Measurements from ENCODE around the gene TMOD3. TPM values are rescaled to one million over a fixed set of nuclear protein-coding genes. Genes with fewer than 3 reads are reported as not detected.
A peak's percentile ranks its signal among the peaks of the same experiment; 100 is the strongest.

The TMOD3 gene
- total RNA-seq, 1 donor from 2014 or later = 37.4 TPM

DNA sequence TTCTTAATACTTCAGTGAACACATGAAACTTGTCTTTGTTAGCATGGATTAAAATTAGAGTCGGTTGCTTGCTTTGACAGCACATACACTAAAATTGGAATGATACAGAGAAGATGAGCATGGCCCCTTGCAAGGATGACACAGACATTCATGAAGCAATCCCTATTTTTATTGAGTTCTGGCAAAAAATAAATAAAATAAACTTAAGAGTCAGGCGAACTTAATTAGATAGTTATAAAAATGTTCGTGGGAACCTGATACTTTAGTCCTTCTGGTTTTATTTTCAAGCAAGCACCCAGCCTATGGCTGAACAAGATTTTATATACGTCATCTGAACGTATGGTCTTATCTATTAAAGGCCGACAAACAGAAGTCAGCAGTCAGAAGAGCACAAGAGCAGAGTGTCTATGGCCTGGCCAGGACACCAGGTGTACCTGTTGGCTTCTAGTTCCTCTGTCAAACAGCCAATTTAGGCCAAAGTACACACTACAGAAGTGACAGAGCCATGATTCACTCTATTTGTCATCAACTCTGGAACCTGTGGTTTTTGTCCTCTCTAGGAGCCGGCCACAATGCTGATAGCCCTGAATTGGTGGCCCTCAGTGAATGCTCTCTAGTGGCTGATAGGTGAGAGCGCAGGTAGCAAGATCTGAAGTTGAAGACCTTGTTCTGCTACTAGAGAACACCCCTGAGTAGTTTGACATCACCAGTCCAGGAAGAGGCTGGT lies 77.8 kb downstream of the TMOD3 start:
- peak; percentile 74 for DNase-seq (ENCODE audit: low spot score)

DNA sequence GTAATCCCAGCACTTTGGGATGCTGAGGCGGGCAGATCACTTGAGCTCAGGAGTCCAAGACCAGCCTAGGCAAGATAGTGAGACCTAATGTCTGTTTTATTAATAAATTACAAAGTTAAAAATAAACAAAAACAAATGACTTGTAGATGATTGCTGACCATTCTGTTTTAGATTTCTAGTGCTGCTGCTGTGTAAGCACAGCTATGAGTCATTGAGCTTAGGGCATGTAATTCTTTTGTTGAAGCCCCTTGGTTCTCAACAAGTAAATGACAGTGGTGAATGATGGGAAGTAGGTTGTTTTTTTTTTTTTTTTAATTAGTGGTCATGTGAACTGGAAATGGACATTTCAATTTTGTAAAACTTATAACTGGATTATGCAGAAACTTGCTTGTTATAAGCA lies 78.9 kb downstream of the TMOD3 start:
- DNase-seq (ENCODE audit: low spot score) = no peak

GRCh38 chr15:51909584-51909983 lies 80.1 kb downstream of the TMOD3 start:
- DNase-seq (ENCODE audit: low spot score) = no peak

GRCh38 chr15:51912528-51912927 lies 83.1 kb downstream of the TMOD3 start:
- DNase-seq (ENCODE audit: low spot score) = no peak

GRCh38 chr15:51917493-51917892 lies 88.0 kb downstream of the TMOD3 start:
- DNase-seq (ENCODE audit: low spot score) = no peak

DNA sequence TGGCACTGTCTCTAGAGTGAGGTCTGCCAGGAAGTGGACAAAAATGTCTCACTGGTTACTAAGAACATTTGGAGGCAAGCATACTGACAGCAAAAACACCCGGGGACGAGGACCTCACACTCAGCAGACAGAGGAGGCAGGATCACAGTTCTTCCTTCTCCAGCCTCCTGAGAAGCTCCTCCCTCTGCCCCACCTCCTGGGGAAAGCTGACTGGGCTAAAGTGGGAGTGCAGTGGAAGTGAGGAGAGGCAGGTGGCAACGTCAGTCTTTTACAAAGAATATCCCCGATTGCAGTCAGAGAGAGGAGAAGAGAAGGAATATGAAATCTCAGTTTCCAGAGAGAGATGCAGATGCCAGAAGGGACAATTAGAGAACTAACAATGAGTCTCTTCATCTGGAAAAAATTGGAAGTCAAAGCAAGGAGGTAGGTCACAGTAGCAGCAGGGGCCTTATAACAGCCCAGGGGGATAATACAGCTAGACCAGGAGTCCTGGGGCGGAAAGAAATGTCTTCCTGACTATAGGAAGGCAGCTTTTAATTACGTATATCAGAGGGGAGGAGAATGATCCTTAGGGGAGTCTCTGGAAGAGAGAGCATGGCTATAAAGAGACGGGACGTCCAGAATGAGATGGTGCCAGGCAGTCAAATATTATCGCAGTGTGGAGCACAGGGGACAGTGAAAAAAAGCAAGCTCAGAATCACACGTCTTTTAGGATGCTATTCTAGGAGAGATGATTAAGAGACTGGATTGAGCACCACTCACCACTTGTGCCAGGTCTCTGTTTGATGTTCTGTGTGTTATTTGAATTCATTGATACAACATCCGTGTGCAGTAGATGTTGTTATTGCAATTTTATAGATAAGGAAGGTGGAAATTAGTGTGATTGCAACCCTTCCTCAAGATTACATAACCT lies 95.0 kb downstream of the TMOD3 start:
- DNase-seq (ENCODE audit: low spot score) = no peak

GRCh38 chr15:51926809-51927208 lies 97.4 kb downstream of the TMOD3 start:
- no peak for DNase-seq (ENCODE audit: low spot score)

- DNase-seq (ENCODE audit: low spot score) = no peak
These were observed 101.6 kb downstream of the TMOD3 start for GRCh38 chr15:51931016-51931415.

DNA sequence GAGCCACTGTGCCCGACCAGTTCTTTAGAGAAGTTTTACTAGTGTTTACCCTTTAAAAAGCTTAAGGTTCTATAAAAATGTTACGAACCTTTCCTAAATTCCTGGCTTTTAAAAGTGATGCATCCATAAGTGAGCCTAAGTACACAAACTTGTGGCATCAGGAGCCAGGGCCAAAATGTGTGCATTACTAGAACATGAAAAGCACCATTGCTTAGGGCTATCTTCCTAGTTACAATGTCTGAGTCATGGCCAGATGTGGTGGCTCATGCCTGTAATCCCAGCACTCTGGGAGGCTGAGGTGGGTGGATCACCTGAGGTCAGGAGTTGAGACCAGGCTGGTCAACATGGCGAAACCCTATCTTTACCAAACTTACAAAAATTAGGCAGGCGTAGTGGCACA lies 102.2 kb downstream of the TMOD3 start:
- DNase-seq (ENCODE audit: low spot score) = no peak

DNA sequence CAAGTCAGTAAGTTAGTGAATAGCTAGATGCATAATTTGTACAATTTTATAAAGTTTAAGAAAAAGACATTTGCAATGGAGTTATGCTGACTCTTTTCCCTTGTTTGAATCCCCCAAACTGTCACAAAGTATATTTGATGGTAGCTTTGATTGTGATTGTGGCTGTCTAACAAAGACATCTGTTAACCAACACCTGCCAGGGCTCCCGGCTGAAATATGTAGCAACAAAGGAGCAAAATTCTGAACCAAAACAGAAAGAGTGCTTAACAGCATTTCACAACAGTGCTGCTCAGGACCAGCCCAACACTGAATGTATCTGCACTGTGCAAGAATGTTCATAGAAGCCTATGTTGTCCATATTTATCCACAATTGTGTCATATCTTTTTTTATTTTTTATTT lies 102.7 kb downstream of the TMOD3 start:
- DNase-seq (ENCODE audit: low spot score) = no peak

DNA sequence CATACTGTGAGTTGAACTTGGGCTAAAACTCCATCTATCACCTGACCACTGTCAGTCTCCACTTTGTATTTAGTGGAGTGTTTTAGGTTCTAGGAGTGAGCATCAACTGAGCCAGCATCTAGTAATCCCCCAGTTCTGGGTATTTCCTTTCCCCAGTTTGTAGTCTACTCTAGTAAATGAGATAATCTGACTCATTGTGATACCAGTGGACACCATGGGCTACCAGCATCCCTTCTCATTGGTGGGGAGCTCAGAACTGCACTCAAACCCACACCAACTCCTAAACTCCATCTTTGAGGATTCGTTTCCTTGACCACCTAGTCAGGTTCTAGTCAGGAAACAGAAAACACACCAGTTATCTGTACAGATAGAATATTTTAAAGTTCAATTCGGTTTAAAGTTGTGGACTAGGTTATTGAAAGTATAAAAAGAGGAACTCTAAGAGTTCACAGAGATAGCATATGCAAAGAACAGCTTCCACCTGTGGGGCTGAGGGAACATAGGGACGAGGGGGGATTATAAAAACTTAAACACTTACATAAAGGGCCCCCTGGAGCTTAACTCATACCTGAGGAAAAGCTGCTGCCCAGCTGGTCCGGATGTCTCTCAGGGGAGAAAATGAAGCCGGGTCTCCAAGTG lies 106.1 kb downstream of the TMOD3 start:
- no peak for DNase-seq (ENCODE audit: low spot score)

- DNase-seq (ENCODE audit: low spot score) = no peak
These were observed 106.6 kb downstream of the TMOD3 start for GRCh38 chr15:51936105-51936478.

DNA sequence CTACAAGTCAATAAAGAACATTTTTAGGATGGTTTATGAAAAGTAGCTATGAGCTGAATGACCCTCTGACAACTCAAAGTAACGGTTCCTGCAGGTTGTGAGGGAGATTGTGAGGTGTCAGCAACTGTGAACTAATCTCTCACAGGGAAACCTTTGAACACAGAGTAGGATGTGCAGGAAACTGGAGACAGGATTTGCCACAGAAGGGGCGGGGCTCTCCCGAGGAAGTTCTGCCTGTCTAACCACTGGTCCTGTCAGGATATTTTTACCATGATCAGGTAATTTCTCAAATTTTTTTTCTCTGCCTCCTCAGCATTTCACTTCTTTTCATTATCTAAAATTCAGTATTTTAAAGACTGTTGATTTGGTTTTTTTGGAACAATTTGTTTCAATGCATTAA lies 108.8 kb downstream of the TMOD3 start:
- no peak for DNase-seq (ENCODE audit: low spot score)

DNA sequence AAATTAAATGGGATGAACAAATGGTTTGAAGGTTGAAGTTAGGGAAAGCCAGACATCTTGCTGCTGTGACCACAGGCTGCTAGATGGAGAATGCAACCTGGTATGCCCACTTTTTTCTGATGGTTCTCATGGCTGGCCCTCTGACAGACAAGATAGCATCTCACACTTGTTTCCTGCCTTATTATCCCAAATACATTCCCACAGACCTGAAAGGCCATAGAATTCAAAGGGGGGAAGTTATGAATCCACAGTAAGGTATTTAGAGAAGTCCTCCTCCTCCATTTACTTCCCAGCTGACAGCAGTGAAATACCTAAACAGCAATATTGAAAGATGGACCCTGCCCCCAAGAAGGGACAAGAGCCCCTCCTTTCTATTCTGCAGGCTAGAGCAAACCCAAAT lies 109.8 kb downstream of the TMOD3 start:
- no peak for DNase-seq (ENCODE audit: low spot score)

- no peak for DNase-seq (ENCODE audit: low spot score)
These were observed 117.7 kb downstream of the TMOD3 start for GRCh38 chr15:51947124-51947523.

- no peak for DNase-seq (ENCODE audit: low spot score)
These were observed 123.4 kb downstream of the TMOD3 start for GRCh38 chr15:51952805-51953204.

GRCh38 chr15:51955504-51955903 lies 126.1 kb downstream of the TMOD3 start:
- DNase-seq (ENCODE audit: low spot score) = no peak

Other genes starting within 250 kb of the TMOD3 start
- 25.8 TPM for gene DMXL2, start 206.9 kb upstream of the TMOD3 start, total RNA-seq
- 0.40 TPM for gene SCG3, start 148.2 kb upstream of the TMOD3 start, total RNA-seq
- gene LYSMD2, start 92.0 kb upstream of the TMOD3 start, total RNA-seq = 18.2 TPM
- 14.0 TPM for gene TMOD2, start 78.1 kb upstream of the TMOD3 start, total RNA-seq
- gene LEO1, start 142.1 kb downstream of the TMOD3 start, total RNA-seq = 18.0 TPM
- gene MAPK6, start 189.6 kb downstream of the TMOD3 start, total RNA-seq = 41.2 TPM